Superior temporal gyrus (tissue), 1 donor: ENCODE data around the gene NLRC5.
A peak's percentile ranks its signal among the peaks of the same experiment; 100 is the strongest.

Experiments used
- DNase-seq: peaks from one replicate; pipeline ENCODE4 v3.0.0-alpha.2; 2016; ENCODE audit errors: extremely low spot score

Gene NLRC5, protein sequence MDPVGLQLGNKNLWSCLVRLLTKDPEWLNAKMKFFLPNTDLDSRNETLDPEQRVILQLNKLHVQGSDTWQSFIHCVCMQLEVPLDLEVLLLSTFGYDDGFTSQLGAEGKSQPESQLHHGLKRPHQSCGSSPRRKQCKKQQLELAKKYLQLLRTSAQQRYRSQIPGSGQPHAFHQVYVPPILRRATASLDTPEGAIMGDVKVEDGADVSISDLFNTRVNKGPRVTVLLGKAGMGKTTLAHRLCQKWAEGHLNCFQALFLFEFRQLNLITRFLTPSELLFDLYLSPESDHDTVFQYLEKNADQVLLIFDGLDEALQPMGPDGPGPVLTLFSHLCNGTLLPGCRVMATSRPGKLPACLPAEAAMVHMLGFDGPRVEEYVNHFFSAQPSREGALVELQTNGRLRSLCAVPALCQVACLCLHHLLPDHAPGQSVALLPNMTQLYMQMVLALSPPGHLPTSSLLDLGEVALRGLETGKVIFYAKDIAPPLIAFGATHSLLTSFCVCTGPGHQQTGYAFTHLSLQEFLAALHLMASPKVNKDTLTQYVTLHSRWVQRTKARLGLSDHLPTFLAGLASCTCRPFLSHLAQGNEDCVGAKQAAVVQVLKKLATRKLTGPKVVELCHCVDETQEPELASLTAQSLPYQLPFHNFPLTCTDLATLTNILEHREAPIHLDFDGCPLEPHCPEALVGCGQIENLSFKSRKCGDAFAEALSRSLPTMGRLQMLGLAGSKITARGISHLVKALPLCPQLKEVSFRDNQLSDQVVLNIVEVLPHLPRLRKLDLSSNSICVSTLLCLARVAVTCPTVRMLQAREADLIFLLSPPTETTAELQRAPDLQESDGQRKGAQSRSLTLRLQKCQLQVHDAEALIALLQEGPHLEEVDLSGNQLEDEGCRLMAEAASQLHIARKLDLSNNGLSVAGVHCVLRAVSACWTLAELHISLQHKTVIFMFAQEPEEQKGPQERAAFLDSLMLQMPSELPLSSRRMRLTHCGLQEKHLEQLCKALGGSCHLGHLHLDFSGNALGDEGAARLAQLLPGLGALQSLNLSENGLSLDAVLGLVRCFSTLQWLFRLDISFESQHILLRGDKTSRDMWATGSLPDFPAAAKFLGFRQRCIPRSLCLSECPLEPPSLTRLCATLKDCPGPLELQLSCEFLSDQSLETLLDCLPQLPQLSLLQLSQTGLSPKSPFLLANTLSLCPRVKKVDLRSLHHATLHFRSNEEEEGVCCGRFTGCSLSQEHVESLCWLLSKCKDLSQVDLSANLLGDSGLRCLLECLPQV (N-terminal part only)

GRCh38 chr16:56988948-56989945 lies at the start of gene NLRC5:
NLRC5 (plus strand) TSS chr16:56989557; CDS start chr16:57020713, 31,156 bp downstream.
- DNase-seq: peak; percentile 80

- DNase-seq: no peak
These were observed 49.6 kb upstream of the NLRC5 start for GRCh38 chr16:56939801-56940200.

- no peak for DNase-seq
These were observed 48.3 kb upstream of the NLRC5 start for GRCh38 chr16:56941092-56941491.

DNA sequence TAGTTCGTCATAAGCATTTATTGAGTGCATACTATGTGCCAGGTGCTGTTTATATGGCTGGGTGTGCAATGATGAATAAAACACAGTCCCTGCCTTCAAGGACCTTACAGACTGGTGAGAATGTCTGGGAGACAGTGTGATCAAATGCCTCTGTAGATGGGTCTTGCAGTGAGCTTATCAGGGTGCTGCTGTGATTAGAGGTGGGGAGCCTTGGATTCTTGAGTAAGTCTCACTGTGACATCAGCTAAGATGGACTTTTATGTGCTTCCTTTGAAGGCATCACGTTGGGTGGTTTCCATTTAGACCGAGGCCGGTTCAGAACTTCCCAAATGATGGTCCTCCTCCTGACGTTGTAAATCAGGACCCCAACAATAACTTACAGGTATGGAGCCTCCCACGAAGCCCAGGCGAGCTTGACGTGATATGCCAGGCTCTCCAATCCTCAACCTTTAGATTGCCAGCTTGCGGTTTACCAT lies 47.5 kb upstream of the NLRC5 start:
- no peak for DNase-seq

DNA sequence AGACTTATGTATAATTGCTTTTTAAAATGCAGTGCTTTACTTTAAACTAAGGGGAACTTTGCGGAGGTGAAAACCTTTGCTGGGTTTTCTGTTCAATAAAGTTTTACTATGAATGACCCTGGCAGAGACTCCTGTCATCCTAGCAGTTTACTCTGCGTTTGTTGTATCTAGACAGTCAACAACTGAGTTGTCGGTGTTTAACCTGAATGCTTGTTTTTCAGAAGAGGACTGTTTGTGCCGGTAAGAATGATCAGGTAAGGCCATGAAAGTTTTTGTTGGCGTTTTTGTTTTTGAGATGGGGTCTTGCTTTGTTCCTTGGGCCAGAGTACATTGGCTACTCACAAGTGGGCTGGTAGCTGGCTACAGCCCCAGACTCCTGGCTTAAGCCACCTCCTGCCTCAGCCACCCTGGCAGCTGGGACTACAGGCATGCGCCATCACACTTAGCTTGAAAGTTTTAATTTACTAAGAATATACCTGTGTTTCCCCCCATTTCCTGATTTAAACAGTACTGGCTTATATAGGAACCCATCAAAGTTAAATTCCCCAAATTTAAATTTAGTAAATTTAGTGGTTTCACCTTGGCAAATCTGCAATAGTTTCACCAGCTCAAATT lies 45.5 kb upstream of the NLRC5 start:
- no peak for DNase-seq

DNA sequence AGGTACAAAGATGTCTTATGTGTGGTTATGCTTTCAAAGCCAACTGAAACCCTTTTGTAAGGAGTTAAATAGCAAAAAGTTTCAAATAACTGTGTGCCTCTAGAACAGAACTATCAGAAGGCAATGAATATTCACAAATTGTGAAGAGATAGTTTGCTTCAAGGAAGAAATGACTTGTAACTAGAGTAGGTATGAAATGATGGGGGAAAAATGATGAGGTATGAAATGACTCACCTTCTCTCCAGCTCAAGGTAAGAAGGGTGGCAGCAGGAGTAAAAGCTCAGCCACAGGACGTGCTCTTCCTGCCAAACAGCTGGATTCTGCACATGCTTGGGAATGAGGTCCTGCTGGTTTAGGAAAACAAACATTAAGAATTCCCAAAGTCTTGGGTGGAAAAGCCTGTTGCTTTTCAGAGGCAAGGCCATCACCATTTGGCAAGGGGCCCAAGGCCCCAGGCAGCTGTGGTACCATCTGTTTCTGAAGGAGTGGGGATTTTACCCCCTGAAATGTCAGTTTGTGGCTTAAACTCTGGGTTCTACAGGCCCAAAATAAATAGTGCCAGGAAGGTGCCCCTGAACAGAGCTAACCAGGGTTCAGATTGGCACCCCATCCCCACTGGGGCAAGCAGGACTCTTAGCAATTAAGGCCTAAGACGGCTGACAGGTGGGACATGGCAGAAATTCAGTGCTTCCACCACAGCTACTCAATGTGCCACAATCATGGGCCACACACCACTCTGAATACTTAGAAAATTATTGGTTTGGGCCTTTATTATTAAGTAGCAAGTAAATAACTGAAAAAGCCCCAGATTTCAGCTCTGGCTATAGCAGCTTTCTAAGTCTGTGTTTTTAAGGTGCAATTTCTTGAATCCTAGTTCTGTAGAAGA lies 44.2 kb upstream of the NLRC5 start:
- DNase-seq: no peak

DNA sequence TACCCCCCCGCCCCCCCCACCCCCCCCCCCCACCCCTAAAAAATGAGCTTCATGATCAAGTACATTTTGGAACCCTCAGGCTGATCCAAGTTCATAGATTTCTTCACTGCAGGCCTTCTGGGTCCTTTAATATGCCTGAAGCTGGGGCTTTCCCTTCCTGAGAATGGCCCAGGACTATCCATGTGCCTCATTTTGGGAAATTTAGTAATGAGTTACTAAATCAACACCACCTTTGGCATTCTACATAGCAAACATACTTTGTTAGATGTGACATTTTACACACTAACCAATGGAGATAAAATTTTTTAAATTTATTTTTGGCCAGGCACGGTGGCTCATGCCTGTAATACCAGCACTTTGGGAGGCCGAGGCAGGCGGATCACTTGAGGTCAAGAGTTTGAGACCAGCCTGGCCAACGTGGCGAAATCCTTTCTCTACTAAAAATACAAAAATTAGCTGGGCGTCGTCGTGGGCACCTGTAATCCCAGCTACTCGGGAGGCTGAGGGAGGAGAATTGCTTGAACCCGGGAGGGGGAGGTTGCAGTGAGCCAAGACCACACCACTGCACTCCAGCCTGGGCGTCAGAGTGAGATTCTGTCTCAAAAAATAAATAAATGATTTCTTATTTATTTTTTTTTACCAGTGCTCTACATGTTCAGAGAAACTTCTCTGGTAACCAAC lies 43.4 kb upstream of the NLRC5 start:
- DNase-seq: no peak

DNA sequence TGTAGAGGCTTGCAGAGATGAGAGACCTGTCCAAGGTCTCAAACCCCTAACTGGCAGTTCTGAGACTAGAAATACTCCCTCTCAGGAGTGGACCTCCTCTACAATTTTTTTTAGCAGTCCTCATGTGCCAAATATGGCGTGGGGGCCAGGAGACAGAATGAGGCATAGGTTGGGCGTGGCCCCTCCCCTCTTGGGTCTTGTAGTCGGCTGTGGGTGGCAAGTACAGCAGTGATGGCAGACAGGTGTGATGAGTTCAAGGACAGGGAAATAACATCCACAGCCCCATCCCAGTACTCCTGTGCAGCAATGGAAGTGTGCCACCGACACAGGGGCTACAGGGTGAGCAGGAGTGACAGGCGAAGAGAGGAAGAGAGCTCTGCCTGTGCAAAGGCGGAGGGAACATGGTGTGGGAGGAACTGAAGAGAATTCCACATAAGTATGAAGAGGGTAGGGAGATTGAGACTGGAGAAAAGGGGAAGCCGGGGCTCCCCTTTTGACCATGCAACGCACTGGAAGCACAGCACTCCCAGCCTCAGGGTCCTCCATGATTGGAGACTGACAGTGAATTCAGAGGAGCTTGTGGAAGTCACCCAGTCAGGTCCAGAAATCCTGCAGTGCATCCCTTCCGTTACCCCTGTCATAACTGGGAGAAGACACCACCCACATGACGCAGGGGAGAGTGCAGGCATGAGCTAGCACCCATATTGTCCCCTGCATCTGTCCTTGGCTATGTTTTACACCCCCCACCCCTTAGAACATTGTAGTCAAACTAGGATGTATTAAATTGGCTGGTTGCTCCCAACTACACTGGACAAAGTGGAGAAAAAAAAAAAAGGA lies 42.4 kb upstream of the NLRC5 start:
- no peak for DNase-seq

DNA sequence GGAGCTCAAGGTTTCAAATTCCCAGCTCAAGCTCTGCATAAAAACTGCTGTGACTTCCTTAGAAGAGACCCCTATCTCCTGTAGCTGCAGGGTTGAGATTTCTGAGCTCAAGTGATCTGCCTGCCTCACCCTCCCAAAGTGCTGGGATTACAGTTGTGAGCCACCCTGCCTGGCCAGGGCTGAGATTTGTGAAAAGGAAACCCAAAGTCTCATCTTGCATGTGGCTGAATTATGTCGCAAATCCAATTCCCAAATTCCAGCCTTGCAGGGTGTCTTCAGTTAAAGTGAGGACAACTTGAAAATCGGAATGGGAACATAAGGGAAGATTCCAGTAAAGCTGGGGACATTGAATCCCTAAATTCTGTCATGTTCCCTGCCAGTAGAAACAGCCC lies 41.8 kb upstream of the NLRC5 start:
- DNase-seq: no peak

- DNase-seq: no peak
These were observed 41.1 kb upstream of the NLRC5 start for GRCh38 chr16:56948234-56948633.

DNA sequence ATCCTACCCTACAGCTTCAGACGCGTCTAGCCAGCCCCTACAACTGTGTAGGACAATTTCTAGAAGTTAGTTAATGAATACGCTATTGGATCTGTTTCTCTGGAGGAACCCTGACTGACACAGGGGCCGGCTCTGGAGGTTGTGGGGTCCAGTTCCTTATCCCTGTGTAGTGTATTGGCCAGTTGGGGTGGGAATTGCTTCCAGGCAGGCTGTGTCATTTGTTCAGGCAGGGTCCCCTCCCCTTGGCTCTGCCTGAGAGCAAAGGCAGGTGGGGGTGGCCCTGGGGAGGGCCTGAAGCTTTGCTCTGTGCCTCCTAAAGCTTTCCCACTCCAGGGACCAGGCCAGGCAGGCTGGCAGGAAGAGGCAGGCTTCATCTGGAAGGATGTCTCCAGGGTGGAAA lies 39.3 kb upstream of the NLRC5 start:
- no peak for DNase-seq

- no peak for DNase-seq
These were observed 38.9 kb upstream of the NLRC5 start for GRCh38 chr16:56950455-56950854.

DNA sequence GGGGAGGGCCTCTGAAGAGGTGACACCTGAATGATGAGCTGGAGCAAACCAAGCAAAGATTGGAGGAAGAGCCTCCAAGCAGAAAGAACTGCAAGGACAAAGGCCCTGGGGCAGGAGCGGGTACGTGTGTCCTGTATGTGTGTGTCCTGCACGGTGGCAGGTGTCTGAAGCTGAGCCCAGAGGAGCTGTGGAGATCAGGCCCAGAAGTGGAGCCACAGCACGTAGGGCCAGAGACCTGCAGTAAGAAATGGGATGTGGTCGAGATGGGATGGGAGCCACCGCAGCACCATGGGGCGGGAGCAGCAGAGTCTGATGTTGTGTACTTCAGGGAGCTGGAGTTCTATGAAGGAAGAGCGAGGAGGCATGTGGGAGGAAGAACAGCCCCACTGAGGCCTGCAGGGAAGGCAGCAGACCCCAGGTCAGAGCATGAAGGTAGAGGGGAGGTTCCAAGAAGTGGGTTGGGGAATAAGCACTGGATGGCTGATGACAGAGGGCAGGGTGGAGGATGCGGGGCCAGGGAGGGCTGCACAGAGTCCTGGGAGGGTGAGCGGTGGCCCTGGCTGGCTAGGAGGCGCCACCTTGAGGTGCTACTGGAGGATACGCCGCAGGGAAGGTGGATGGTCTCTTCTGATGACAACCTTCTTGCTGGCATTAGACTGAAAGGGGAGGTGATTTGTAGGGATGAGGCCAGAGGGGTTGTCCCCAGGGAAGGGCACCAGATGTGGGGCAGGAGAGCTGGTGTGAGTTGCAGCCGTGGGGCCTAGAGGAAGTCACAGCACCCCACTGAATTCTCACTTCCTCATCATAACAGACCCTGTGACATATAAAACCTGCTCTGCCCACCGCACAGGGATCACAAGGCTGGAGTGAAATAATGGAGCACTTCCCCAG lies 38.2 kb upstream of the NLRC5 start:
- no peak for DNase-seq

GRCh38 chr16:56953006-56953405 lies 36.4 kb upstream of the NLRC5 start:
- DNase-seq: no peak

GRCh38 chr16:56956076-56956475 lies 33.3 kb upstream of the NLRC5 start:
- no peak for DNase-seq

GRCh38 chr16:56956756-56957155 lies 32.6 kb upstream of the NLRC5 start:
- no peak for DNase-seq
